ENCODE measurements around the gene CDKAL1.
"Not testable (repeated sequence)": the region's sequence is repeated elsewhere in the genome, so short reads cannot be mapped to it uniquely, and the experiment has no call there.

The CDKAL1 gene

DNA sequence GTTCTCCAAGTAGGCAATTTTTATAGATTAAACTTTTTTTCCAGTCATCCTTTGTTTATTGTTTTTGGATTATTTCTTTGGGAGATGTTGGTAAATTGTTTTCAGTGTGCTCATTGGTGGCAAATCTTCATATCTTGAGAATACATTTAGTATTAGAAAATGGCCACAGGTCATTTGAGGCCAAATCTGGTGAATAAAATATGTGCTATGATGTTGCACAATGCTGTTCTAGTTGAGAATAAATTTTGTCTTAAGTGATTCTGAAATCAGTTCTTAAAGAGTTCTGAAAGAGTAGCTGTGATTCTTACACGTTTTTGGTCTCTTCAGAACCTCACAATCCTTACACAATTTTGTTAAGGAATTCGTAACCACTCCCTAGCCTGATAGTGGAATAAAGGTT lies 20.1 kb downstream of the CDKAL1 start:
- no peak for DNase-seq (ENCODE audit: low read depth in 2 of 2)

DNA sequence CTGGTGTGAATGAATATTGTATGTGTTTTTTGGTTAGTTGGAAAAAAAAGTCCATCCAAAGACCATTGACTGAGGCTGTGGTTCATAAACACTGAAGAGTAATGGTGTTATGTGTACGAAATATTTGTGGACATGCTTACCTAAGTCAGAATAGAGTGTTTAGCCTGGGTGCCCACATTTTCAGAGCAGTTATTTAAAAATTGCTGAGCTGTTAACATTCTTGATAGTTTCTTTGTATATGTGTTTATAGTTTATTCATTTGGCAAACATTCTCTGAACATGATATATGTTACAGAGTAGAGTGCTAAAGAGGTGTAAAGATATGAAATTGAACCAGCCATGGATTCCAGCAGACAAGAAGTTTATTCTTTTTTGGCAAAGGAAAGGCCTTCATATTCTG lies 20.6 kb downstream of the CDKAL1 start:
- DNase-seq (ENCODE audit: low read depth in 2 of 2): no peak

DNA sequence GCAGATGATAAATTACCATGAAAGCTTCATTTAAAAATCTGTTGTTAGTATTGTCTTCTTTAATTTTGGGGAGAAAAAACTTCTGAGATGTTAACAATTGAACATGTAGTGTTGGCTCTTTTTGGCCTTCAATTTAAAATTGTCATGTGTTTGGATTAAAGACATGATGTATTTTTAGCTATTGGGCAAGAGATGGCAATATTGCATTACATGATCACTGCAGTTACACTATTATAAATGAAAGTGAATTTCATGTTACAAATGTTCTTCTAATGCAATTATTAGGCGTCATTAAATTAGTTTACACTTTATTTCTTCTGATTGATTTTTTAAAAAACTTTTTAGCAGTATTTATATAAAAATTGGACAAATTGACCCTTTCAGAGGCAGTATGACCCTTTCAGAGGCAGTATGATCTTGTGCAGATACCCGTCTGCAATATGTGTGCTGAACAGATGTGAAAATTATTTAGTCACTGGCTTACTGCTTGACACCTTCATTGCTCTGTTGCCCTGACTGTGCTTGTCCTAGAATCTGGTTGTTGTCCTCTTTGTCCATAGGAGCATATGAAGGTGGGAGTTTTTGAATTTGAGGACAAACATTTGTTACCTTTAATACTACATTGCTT lies 25.8 kb downstream of the CDKAL1 start:
- DNase-seq (ENCODE audit: low read depth in 2 of 2): no peak

DNA sequence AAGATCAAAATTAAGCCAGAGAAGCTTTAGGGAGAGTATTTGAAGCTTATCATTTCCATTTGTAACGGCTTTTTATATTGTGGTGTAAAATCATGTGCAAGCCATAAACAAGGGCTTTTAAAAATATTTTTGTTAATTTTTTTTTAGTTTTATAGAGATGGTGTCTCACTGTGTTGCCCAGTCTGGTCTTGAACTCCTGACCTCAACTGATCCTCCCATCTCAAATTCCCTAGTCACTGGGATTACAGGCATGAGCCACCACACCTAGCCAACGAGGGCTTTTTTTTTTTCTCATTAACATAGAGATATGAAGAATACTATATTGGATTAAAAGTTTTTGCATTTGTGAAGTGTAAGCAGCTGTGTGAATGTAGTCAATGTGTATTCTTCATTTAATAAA lies 29.1 kb downstream of the CDKAL1 start:
- DNase-seq (ENCODE audit: low read depth in 2 of 2): no peak

DNA sequence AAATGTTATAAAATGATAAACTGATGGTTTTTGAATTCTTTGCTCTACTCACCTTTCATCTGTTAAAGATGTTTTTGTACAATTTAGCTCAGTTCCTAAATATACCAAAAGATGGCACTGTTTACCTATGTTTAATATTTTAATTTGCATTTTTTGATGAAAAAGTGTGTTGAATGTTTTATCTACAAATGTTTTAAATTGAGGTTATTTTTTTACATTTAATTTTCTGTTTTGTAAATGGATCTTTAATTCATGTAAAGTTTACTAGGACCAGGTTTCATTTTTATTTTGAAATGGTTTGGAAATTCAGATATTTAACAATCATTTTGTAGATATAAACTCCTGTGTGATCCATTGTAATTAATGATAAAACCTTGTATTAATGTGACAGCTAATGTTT lies 30.0 kb downstream of the CDKAL1 start:
- no peak for DNase-seq (ENCODE audit: low read depth in 2 of 2)

DNA sequence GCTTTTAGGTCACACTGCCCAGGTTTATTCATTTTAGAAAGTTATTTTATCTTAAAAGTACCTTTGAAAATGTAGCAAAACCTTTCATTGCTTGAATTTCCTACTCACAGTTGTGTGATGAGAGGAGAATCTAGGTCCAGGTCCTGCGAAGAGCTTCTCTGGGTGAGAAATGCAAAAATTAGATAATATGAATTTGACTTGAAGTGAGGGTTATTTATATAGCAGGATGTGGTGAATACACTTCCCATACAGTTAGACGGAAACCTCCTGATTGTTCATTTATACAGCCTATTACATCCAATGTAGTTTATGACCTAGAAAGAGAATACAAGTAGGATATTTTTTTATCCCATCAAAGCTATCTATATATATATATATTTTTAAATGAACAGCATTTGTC lies 30.5 kb downstream of the CDKAL1 start:
- DNase-seq (ENCODE audit: low read depth in 2 of 2): no peak

DNA sequence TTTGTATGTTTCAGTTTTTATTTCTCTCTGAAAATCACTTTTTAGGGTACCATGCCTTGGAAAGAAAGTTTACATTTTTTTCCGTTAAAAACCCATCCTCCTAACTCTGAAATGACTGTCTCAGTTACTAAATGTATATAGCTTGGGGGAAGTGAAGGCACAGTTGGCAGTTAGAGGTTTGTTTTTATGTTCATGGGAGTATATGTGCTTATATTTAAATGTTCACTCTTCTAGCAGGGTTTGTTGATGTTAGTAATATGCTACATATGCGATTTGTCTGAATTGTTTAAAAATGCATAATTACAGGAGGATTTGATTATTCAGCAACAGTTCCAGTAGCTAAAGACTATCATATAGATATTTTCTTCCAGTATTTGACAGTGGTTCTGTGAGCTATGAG lies 31.1 kb downstream of the CDKAL1 start:
- DNase-seq (ENCODE audit: low read depth in 2 of 2): no peak

DNA sequence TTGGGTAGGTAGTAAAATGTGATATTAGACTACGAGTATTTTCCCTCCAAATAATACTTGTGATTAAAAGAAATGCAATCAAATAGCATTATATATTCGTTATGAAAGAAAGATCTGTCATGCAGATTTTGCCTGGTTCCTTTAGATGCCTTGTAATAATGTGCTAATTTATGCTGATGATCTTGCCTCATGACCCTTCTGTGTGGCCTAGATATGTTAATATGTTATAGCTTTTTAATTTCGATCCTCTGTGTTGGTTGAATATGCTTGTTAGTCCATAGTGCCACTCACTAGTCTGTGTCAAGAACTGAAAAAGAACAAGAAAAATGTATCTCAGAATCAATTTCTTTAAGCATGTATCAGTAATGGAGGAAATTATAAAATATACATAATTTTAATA lies 31.9 kb downstream of the CDKAL1 start:
- DNase-seq (ENCODE audit: low read depth in 2 of 2): no peak

DNA sequence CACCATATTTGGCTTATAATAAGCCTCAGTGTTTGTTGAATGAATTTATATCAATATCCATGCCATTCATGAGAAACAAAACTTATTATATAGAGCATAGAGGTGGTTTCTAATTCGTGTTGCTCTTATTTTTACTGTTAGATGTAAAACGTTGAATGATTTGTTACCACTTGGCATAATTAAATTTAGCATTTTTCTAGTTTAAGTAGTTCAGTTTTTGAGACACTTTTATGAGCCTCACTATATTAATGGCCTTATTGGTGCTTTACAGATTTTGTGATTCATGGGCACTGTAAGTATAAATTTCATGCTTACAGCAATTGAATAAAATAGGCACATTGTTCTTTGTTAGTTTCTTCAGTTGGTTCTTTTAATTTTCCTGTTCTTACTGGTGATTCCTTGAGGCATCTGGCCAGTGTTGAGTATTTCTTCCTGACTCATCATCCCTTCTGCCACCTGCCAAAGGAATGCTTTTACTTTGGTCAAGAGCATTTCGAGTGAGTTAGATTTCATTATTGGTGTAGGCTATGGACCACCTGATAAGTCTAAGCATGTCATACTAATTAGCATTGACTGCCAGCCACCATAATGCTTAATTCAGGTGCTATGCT lies 34.8 kb downstream of the CDKAL1 start:
- DNase-seq (ENCODE audit: low read depth in 2 of 2): no peak

DNA sequence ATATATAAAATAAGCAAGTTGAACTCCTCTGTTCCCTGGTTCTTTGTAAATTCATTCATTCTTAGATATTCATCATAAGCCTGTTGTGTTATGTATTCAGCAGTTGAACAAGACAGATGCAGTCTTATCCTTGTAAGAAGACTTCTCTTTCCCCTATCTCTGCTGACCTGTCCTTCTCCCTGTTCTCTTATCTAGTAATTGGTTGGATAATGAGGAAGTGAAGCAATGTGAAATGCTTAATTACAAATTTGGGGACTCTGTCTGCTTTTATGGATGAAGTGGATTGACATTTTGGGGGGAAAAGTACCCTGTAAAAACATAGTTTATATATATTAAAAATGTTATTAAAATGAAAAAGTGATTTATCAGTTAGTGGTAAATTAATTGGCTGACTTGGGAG lies 37.0 kb downstream of the CDKAL1 start:
- DNase-seq (ENCODE audit: low read depth in 2 of 2): no peak

DNA sequence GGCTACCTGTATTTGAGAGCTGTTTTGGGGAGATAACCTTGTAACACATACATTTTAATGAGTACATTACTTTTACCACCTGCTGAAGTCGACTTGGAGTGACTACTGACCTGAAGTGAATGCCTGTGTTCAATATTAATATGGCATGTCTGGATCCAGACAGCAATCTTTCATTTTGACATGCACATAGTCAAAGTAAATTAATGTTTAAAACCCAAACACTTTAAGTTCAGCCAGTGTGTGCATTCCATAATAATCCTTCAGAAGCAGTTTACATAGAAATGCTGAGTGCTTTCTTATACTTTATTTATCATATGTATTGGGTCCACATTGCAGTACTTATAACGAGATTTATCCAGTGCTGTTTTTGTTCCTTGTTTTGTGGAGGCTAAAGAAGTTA lies 38.0 kb downstream of the CDKAL1 start:
- no peak for DNase-seq (ENCODE audit: low read depth in 2 of 2)

DNA sequence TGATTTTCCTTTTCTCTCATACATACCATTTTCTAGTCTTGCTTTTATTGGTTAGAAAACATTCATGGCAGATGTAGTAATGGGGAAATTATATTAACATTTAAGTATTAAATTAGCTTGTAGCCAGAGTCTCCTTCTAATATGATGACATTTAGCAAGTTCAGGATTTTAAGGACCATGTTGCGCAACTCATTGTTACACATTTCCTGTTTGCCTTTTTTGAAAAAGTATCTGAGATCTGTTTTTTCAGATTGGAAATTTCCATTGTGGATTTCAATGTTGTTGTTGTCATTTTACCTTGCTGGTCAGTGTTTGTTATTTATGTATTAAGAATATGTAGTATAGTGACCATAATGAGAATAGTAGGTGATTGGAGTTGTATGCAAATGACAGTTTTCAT lies 38.7 kb downstream of the CDKAL1 start:
- no peak for DNase-seq (ENCODE audit: low read depth in 2 of 2)

DNA sequence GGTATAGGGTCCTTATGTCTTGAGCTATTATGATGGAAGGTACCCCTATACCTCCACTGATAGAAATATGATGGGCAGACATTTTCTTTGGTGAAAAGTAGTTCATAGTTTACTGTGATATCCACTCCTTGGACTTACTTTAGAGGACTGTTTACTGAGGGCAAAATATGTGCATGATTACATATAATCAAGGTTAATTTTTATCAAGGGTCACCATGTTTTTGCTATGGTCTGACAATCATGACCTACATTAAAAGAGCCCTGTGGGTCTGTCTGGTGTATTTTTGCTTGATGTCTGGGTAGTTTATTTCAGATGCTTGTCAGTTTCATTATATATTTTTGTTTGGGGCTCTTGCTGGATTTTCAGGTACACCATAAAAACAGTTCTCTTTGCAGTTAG lies 40.1 kb downstream of the CDKAL1 start:
- DNase-seq (ENCODE audit: low read depth in 2 of 2): no peak

DNA sequence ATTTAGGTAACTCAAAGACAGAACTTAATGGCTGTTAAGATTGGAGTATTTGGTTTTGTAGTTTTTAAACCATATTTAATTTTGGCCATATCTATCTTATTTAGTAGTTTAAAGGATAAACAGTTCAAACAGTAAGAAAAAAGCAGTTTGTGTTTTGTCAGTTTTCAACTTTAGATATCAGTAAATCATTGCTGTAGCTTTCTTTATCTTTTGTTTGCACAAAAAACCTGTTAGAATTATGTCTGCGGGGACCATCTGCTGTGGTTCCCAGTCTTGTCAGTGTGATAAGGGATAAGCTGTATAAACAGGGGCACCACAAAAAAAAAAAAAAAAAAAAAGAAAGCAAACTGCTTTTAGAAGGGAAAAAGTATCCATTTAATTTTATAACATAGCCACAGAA lies 40.9 kb downstream of the CDKAL1 start:
- DNase-seq (ENCODE audit: low read depth in 2 of 2): no peak

DNA sequence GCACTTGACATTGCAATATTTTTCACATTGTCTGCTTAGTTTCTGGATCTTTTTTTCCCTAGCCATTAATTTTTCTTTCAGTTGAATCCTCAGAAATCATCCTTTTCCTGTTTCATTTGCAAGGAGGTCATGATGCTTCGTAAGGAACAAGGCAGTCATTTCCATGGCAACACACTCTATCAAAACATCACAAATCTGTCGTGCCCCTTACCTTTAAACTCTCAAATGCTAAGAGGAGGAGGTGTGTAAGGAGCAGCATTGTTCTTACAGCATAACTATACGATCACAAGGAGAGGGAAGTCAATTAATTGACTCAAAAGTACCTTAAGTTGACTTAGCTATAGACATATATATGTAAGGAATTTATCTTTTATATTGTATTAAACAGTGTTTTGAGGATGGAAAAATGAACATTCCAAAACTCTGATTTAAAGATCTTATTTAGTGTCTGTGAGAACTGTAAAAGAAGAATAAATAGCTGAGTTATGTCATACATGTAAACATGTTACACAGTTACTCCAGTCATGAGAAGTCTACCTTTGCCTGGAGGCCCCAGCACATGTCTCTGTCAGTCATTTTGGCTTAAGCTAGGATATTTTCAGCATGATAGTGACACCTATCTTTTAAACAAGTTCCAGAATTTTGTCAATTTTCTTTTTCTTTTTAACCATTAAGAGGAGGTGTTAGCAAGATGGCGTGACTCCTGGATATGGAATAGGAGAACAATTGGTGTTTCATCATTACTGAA lies 41.6 kb downstream of the CDKAL1 start:
- no peak for DNase-seq (ENCODE audit: low read depth in 2 of 2)

DNA sequence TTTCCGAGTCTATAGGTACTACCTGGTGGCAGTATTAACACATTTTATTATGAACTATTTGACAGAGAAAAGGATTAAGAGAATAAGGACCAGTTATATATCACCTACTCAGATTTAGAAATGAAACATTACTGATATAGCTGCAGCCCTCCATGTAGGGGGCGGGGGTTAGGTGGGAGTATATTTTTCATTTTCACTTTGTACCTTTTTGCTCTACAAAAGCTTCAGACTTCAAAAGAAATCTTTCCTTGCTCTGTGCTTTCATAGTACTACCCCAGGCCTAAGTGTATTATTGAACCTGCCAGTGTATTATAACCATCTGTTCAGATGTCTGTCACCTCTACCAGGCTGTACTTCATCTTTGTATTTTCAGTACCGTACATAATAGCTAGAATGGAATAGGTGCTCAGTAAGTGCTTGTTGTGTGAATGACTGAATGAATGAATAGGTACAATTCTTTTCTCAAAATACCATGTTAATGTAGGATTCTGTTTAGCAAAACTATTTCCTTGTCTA lies 43.0 kb downstream of the CDKAL1 start:
- no peak for DNase-seq (ENCODE audit: low read depth in 2 of 2)

DNA sequence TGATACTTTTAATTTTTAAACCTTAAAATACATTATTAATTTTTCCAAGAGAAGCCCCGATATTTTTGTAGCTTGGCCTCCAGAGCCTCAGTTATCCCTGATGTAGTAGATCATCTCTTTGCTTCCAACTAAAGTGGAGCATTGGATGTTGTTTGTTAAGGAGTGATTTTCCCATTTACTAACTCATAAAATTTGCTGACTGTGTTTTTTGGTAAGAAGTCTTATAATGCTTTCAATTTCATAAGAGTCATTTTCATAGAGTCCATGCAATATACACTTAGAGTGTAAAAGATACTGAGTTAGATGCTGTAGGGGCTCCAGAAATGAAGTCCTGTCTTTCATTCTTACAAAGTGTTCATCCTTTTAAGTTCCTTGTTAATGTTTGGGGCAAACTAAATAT lies 46.8 kb downstream of the CDKAL1 start:
- DNase-seq (ENCODE audit: low read depth in 2 of 2): no peak

DNA sequence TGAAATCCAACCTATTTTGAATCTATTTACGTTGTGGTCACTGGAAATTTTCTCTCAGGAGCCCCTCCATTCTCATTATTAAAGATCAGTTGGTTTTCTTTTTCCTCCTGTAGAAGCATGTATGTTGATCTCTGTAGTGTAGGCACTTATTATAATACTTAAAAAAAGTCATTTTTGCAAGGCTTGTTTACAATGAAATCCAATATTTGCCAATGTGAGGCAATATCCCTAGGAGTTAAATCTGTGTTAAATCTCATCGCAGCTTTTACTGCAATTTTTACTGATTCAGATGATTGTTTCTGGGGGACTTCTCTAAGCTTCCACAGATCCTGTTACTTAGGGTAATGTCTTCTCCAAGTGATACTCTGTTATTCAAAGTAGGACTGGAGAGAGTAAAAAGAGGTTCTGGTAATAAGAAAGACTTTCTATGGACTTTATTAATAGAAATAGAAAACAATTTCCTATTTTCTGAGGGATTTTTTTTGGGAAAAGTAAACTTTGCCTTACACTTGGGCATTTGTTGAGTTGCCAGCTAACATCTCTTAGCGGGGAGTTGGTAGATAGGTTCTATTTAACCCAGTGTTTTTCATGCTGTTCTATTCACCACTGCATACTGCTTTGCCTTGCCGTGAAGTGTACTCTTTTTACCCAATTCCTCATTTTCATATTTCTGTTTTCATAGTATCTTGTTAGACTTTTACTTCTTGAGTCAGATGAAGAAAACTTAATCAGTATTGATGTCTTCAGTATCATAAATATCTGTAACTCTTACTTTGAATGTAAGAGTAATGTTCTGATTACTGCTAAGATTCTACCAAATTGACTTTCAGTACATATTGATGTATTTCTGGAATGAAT lies 48.6 kb downstream of the CDKAL1 start:
- no peak for DNase-seq (ENCODE audit: low read depth in 2 of 2)

DNA sequence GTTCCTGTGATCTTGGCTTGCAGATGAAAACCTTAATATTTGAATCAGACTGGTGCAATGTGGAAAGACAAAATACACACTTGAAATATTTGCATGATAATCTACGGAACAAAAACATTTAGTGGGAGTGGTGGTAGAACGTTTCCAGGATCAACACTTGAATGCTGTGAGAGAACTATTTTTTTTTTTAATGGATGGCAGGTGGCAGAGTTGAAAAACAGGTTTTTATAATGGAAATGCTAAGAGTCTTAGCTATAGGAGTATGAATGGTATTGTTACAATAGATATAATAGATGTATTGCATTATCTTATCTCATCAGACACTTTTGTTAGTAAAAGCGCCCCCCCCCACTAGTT lies 49.2 kb downstream of the CDKAL1 start:
- no peak for DNase-seq (ENCODE audit: low read depth in 2 of 2)

DNA sequence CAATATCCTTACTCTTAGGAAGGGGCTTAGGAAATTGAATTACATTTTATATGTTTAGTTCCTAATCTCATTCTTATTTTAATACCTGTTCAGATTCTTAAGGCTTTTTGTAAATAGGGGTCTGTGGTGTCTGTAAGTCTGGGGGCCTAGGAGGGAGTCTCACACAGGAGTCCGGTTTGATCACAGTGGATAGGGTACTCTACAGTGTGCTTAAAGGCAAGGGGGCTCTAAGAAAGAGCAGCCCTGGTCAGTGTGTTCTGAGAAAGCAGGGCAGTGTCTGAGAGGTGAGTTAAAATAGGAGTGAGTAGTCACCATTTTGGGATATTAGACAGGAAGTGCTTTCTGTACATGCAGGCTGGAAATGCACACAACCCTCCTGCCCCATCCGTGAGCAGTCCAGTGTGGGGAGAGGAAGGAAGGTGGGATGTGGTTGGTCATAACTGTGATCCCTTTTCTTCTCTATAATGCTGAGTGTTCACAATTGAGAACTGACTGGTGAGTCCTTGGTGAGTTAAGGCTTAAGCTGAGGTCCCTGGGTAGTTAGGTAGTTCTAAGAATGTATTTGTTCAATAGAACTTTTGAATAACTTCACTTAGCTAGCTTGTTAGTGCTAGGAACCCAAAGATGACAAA lies 50.0 kb downstream of the CDKAL1 start:
- no peak for DNase-seq (ENCODE audit: low read depth in 2 of 2)

DNA sequence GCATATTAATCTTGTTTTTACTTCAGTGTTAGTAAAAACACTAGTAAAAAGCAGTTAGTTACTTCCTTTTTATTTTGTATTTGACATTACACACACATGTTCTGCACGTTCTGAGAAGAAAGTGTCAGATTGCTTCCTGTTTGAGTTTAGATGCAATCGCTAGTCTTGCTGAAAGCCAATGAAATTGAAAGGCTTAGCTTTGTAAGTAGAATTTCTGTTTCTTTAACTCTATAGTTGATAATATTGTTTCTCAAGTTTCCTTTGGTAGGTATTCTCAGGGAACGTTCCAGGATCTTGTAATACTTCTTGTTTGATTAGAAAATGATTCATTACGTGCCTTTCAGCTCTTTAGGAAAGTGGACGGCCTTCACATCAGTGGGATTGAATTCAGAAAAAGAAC lies 55.0 kb downstream of the CDKAL1 start:
- no peak for DNase-seq (ENCODE audit: low read depth in 2 of 2)

DNA sequence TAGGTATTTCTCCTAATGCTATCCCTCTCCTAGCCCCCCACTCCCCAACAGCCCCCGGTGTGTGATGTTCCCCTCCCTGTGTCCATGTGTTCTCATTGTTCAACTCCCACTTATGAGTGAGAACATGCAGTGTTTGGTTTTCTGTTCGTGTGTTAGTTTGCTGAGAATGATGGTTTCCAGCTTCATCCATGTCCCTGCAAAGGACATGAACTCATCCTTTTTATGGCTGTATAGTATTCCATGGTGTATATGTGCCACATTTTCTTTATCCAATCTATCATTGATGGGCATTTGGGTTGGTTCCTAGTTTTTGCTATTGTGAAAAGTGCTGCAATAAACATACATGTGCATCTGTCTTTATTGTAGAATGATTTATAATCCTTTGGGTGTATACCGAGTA lies 56.2 kb downstream of the CDKAL1 start:
- DNase-seq (ENCODE audit: low read depth in 2 of 2): not testable (repeated sequence)

Data from stimulated activated CD8-positive, alpha-beta memory T cell treated with anti-CD3 and anti-CD28 coated beads, Interleukin-7, amount 100 ng/mL, for 4 hours (primary cell).